HepG2 (cell line): ENCODE measurements around the gene KCNH1. TPM values are rescaled to one million over a fixed set of nuclear protein-coding genes. Genes with fewer than 3 reads are reported as not detected.

ENCODE experiments used
- ATAC-seq: fragments of 200-7000 bp; cut with Tn5 transposase; 3 replicates; pipeline ENCODE4 v1.9.1; 2020; ENCODE audit warnings: mild to moderate bottlenecking, moderate library complexity
- BruUV-seq: library from RNA; stranded (reverse); fragments of 400-500 nt; replicated peaks from 2 replicates; lab custom pipeline; 2021; lab: Mats Ljungman, UMichigan
- CTCF ChIA-PET: fragments of 300-600 bp; formaldehyde crosslinking; extraction: SDS; loops from one replicate; lab custom pipeline; 2021; ENCODE audit warnings: low total read pairs, inconsistent platforms, low intra/inter-chr PET ratio; lab: Yijun Ruan, JAX
- POLR2A ChIA-PET: fragments of 350-600 bp; sonication (Branson Sonifier 250); formaldehyde crosslinking; loops from one replicate; lab custom pipeline; 2020; ENCODE audit warnings: antibody characterized with exemption, inconsistent platforms; lab: Yijun Ruan, JAX
- DNase-seq: peaks from one replicate; pipeline ENCODE4 v3.0.0-alpha.2; 2015; ENCODE audit warnings: low spot score
- FAIRE-seq: peaks from 3 replicates; lab custom pipeline; 2011; peaks lifted over from hg19 to GRCh38; lab: Jason Lieb, UNC
- H2AFZ ChIP-seq: one replicate; pipeline ENCODE4 v1.6.1; 2011; ENCODE audit warnings: low read length, inconsistent platforms
- H3K27ac ChIP-seq: fragments of 300-600 bp; 3 replicates; pipeline ENCODE4 v1.8.0; 2011; ENCODE audit warnings: mixed run types, mild to moderate bottlenecking, mixed read lengths, low read length, inconsistent platforms; ENCODE audit not compliant: insufficient read depth; ENCODE audit errors: extremely low read length
- H3K27me3 ChIP-seq, 2 experiments: fragments of 200-600 bp in 1 of 2; 2 replicates in 1 of 2; 3 replicates in 1 of 2; pipeline versions ENCODE4 v1.6.0 to v1.8.0; 2011; ENCODE audit warnings: low read length in 2 of 2, mild to moderate bottlenecking in 2 of 2, moderate library complexity in 2 of 2, inconsistent platforms in 1 of 2; ENCODE audit not compliant: insufficient read depth in 2 of 2, control insufficient read depth in 1 of 2
- H3K36me3 ChIP-seq, 2 experiments: fragments of 200-600 bp in 1 of 2; replicated peaks in 1 of 2; 2 replicates in 1 of 2; 3 replicates in 1 of 2; pipeline versions ENCODE4 v1.5.1 to v1.8.0; 2011; ENCODE audit warnings: low read length in 2 of 2, inconsistent platforms in 1 of 2; ENCODE audit not compliant: insufficient read depth in 2 of 2, control insufficient read depth in 1 of 2
- H3K4me1 ChIP-seq: 2 replicates; pipeline ENCODE4 v1.5.1; 2012; ENCODE audit warnings: low read length, inconsistent platforms; ENCODE audit not compliant: insufficient read depth
- H3K4me2 ChIP-seq: 2 replicates; pipeline ENCODE4 v1.6.0; 2011; ENCODE audit warnings: low read depth, low read length, inconsistent platforms
- H3K4me3 ChIP-seq, 3 experiments: fragments of 200-600 bp in 1 of 3; sonication (generic), shearing (Covaris generic) in 1 of 3; replicated peaks in 1 of 3; 2 replicates each; pipeline ENCODE4 v1.5.1; 2011 to 2016; ENCODE audit warnings: low read length in 3 of 3, inconsistent platforms in 2 of 3, low read depth in 2 of 3, mild to moderate bottlenecking in 2 of 3, control low read depth in 1 of 3, mixed read lengths in 1 of 3; ENCODE audit not compliant: insufficient read depth in 1 of 3
- H3K79me2 ChIP-seq: one replicate; pipeline ENCODE4 v1.6.1; 2011; ENCODE audit warnings: low read length, inconsistent platforms; ENCODE audit not compliant: insufficient read depth
- H3K9ac ChIP-seq: 2 replicates; pipeline ENCODE4 v1.6.0; 2011; ENCODE audit warnings: mild to moderate bottlenecking, low read depth, low read length, inconsistent platforms; ENCODE audit not compliant: insufficient read depth
- H3K9me3 ChIP-seq: 2 replicates; pipeline ENCODE4 v1.5.1; 2012; ENCODE audit warnings: mild to moderate bottlenecking, low read length
- H4K20me1 ChIP-seq: 2 replicates; pipeline ENCODE4 v1.6.0; 2011; ENCODE audit warnings: inconsistent platforms, mild to moderate bottlenecking, low read length, moderate library complexity; ENCODE audit not compliant: insufficient read depth
- BRD4 ChIP-seq: sonication (generic); formaldehyde crosslinking; IDR thresholded peaks from 2 replicates; pipeline ENCODE4 v1.4.0; 2020; ENCODE audit warnings: missing genetic modification reagents
- CAMTA2 ChIP-seq: sonication (generic); formaldehyde crosslinking; IDR thresholded peaks from 2 replicates; pipeline ENCODE4 v1.4.0; 2020; ENCODE audit warnings: mild to moderate bottlenecking, missing genetic modification reagents, borderline replicate concordance
- CREB1 ChIP-seq, 2 experiments: fragments of 450-650 bp in 1 of 2; IDR thresholded peaks; 2 replicates each; pipeline ENCODE4 v1.6.1; 2016 to 2017; ENCODE audit warnings: control low read depth in 1 of 2, mild to moderate bottlenecking in 1 of 2, missing compliant biosample characterization in 1 of 2, missing genetic modification characterization in 1 of 2
- HNF4G ChIP-seq, 2 experiments: sonication (generic) in 1 of 2; formaldehyde crosslinking in 1 of 2; IDR thresholded peaks; 2 replicates each; pipeline versions ENCODE4 v1.4.0 to v1.6.1; 2011 to 2020; ENCODE audit warnings: borderline replicate concordance in 2 of 2, low read depth in 2 of 2, mild to moderate bottlenecking in 2 of 2, low read length in 1 of 2, missing genetic modification reagents in 1 of 2, moderate library complexity in 1 of 2
- MAFF ChIP-seq: IDR thresholded peaks from 2 replicates; pipeline ENCODE4 v1.6.1; 2011; ENCODE audit warnings: low read depth, low read length, improper control_type of control experiment
- MAFK ChIP-seq, 2 experiments: IDR thresholded peaks in 1 of 2; conservative IDR thresholded peaks in 1 of 2; 2 replicates each; pipeline ENCODE4 v1.6.1; 2011; ENCODE audit warnings: improper control_type of control experiment in 2 of 2, low read length in 2 of 2
- MBD4 ChIP-seq: IDR thresholded peaks from 2 replicates; pipeline ENCODE4 v1.6.1; 2012; ENCODE audit warnings: low read length, inconsistent platforms, borderline replicate concordance
- NFKBIZ ChIP-seq: IDR thresholded peaks from 2 replicates; pipeline ENCODE4 v1.6.1; 2018; ENCODE audit warnings: missing genetic modification reagents, missing compliant biosample characterization
- PITX1 ChIP-seq: sonication (generic); formaldehyde crosslinking; IDR thresholded peaks from 2 replicates; pipeline ENCODE4 v1.5.1; 2020; ENCODE audit warnings: mild to moderate bottlenecking, missing genetic modification reagents
- POGZ ChIP-seq: sonication (generic); formaldehyde crosslinking; IDR thresholded peaks from 2 replicates; pipeline ENCODE4 v1.4.0; 2020; ENCODE audit warnings: mild to moderate bottlenecking, missing genetic modification reagents
- SP1 ChIP-seq, 2 experiments: fragments of 450-650 bp in 1 of 2; sonication (generic) in 1 of 2; formaldehyde crosslinking in 1 of 2; IDR thresholded peaks; 2 replicates each; pipeline versions ENCODE4 v1.4.0 to v1.6.1; 2016 to 2020; ENCODE audit warnings: missing genetic modification reagents in 1 of 2
- ZNF292 ChIP-seq: sonication (generic); formaldehyde crosslinking; IDR thresholded peaks from 2 replicates; pipeline ENCODE4 v1.8.1; 2022; ENCODE audit warnings: mild to moderate bottlenecking, low read depth, missing genetic modification reagents, borderline replicate concordance
- ZNF33B ChIP-seq: sonication (generic); formaldehyde crosslinking; IDR thresholded peaks from 2 replicates; pipeline ENCODE4 v1.5.1; 2020; ENCODE audit warnings: mild to moderate bottlenecking, missing genetic modification reagents
- ZNF496 ChIP-seq: sonication (generic); formaldehyde crosslinking; IDR thresholded peaks from 2 replicates; pipeline ENCODE4 v1.8.1; 2023; ENCODE audit warnings: mild to moderate bottlenecking, moderate library complexity, missing genetic modification reagents; ENCODE audit not compliant: insufficient replicate concordance
- ZNF598 ChIP-seq: sonication (generic); formaldehyde crosslinking; IDR thresholded peaks from 2 replicates; pipeline ENCODE4 v1.5.1; 2020; ENCODE audit warnings: mild to moderate bottlenecking, missing genetic modification reagents, borderline replicate concordance
- ZNF678 ChIP-seq: sonication (generic); formaldehyde crosslinking; IDR thresholded peaks from 2 replicates; pipeline ENCODE4 v1.4.0; 2020; ENCODE audit warnings: mild to moderate bottlenecking, missing genetic modification reagents
- ZNF746 ChIP-seq: sonication (generic); formaldehyde crosslinking; IDR thresholded peaks from 2 replicates; pipeline ENCODE4 v1.8.0; 2022; ENCODE audit warnings: mild to moderate bottlenecking, missing genetic modification reagents
- ZNF83 ChIP-seq: sonication (generic); formaldehyde crosslinking; IDR thresholded peaks from 2 replicates; pipeline ENCODE4 v1.4.0; 2020; ENCODE audit warnings: missing genetic modification reagents, mild to moderate bottlenecking, borderline replicate concordance
- ZSCAN21 ChIP-seq: sonication (generic); formaldehyde crosslinking; IDR thresholded peaks from 2 replicates; pipeline ENCODE4 v1.8.0; 2022; ENCODE audit warnings: mild to moderate bottlenecking, missing genetic modification reagents, moderate library complexity, borderline replicate concordance
- ZSCAN25 ChIP-seq: sonication (generic); formaldehyde crosslinking; IDR thresholded peaks from 2 replicates; pipeline ENCODE4 v1.8.0; 2022; ENCODE audit warnings: mild to moderate bottlenecking, missing genetic modification reagents
- ZSCAN29 ChIP-seq: sonication (generic); formaldehyde crosslinking; conservative IDR thresholded peaks from 2 replicates; pipeline ENCODE4 v1.4.0; 2020; ENCODE audit warnings: mild to moderate bottlenecking, missing genetic modification reagents
- in situ Hi-C: cut with HindIII; loops from 2 replicates; pipeline ENCODE4 v1.10.0; 2017; ENCODE audit warnings: low pct_unique_long_range_greater_than_20kb; ENCODE audit not compliant: extremely low pct_ligation_motif_present
- intact Hi-C: fragments of 100-400 bp; cut with micrococcal nuclease; formaldehyde crosslinking; loops from one replicate; pipeline ENCODE4 v1.10.0; 2022; ENCODE audit not compliant: unreplicated experiment
- polyA plus RNA-seq, 8 experiments: library from polyadenylated mRNA; depleted of rRNA in 3 of 8; stranded (reverse) in 7 of 8; unstranded in 1 of 8; fragments of >200 nt; fragmentation: Illumina TruSeq in 4 of 8; extraction: Trizol in 4 of 8; gene quantifications; 2 replicates each; pipeline versions ENCODE4 v1.2.1 to v1.2.3, GENCODE V29; 2011 to 2016; ENCODE audit warnings: low read depth in 4 of 8, missing spikeins in 1 of 8, mixed read lengths in 1 of 8; ENCODE audit not compliant: insufficient read depth in 1 of 8
- total RNA-seq, 5 experiments: library from RNA; depleted of rRNA; stranded (reverse); fragments of >200 nt; fragmentation: Illumina TruSeq; extraction: Trizol; gene quantifications; 2 replicates each; pipeline ENCODE4 v1.2.3, GENCODE V29; 2016; ENCODE audit warnings: low read depth in 1 of 5
- TF ChIP-seq, protein P1 (sequence below): sonication (generic); formaldehyde crosslinking; conservative IDR thresholded peaks from 2 replicates; pipeline ENCODE4 v1.5.0; 2020; ENCODE audit warnings: missing genetic modification reagents
- TF ChIP-seq, protein P2 (sequence below): conservative IDR thresholded peaks from 2 replicates; pipeline ENCODE4 v1.6.1; 2018; ENCODE audit warnings: missing genetic modification reagents

Gene KCNH1
- total and polyA plus RNA-seq, 2 of the 13 experiments (the other 11 are each of a cell fraction or from before 2014, with no cell fraction given), result not detected

GRCh38 chr1:210878564-210878963 lies 255.4 kb downstream of the KCNH1 start:
- CTCF ChIA-PET, result no interaction called here
- ATAC-seq, result no peak

GRCh38 chr1:210876275-210876674 lies 257.7 kb downstream of the KCNH1 start:
- intact Hi-C loops (no loop called here), in situ Hi-C loops (no loop called here)
- POLR2A ChIA-PET, result no interaction called here
- FAIRE-seq, result no peak
- ATAC-seq, result no peak
- no TSS peak for BruUV-seq
- Histone ChIP-seq H3K27ac (no peak overlapping the region), H3K79me2 (no peaks in the 10 kb centered on the region), H3K4me2 (no peak overlapping the region), H3K36me3 (no peaks in the 10 kb centered on the region), H3K9ac (no peak overlapping the region), H2AFZ (no peak overlapping the region), H3K4me1 (no peaks in the 10 kb centered on the region), H3K9me3 (no peaks in the 10 kb centered on the region), H4K20me1 (no peaks in the 10 kb centered on the region), H3K4me3 (no peak overlapping the region), H3K27me3 (no peaks in the 10 kb centered on the region; a peak in 1 of 5 replicates)
- DNase-seq, result no peak
- CTCF ChIA-PET, result no interaction called here
- no peak for TF ChIP-seq ZSCAN29 (CRISPR knock-in tag)
- no peak for TF ChIP-seq POGZ
- no peak for TF ChIP-seq ZNF496 (CRISPR knock-in tag)
- TF ChIP-seq ZNF746 (CRISPR knock-in tag), result no peak
- TF ChIP-seq MBD4, result no peak
- TF ChIP-seq CAMTA2, result no peak
- no peak for TF ChIP-seq ZNF83 (CRISPR knock-in tag)
- no peak for TF ChIP-seq ZNF598 (CRISPR knock-in tag)
- no peak for TF ChIP-seq ZSCAN21
- no peak for TF ChIP-seq PITX1 (CRISPR knock-in tag)
- TF ChIP-seq CREB1 (IDR thresholded peaks at IDR 0.05), result no peak
- no peak for TF ChIP-seq CREB1 (CRISPR knock-in tag; IDR thresholded peaks at IDR 0.05)
- TF ChIP-seq, protein P1, sequence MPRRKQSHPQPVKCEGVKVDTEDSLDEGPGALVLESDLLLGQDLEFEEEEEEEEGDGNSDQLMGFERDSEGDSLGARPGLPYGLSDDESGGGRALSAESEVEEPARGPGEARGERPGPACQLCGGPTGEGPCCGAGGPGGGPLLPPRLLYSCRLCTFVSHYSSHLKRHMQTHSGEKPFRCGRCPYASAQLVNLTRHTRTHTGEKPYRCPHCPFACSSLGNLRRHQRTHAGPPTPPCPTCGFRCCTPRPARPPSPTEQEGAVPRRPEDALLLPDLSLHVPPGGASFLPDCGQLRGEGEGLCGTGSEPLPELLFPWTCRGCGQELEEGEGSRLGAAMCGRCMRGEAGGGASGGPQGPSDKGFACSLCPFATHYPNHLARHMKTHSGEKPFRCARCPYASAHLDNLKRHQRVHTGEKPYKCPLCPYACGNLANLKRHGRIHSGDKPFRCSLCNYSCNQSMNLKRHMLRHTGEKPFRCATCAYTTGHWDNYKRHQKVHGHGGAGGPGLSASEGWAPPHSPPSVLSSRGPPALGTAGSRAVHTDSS, result no peak

More at GRCh38 chr1:210878564-210878963, 255.4 kb downstream of the KCNH1 start:
- POLR2A ChIA-PET, result no interaction called here
- H3K79me2 ChIP-seq, result no peaks in the 10 kb centered on the region
- in situ Hi-C loops, result no loop called here
- no peak overlapping the region for H2AFZ ChIP-seq
- H3K4me1 ChIP-seq, result no peaks in the 10 kb centered on the region
- DNase-seq, result no peak
- H3K27ac ChIP-seq, result no peak overlapping the region
- H3K4me3 ChIP-seq, result no peak overlapping the region
- no peak overlapping the region for H3K4me2 ChIP-seq
- H4K20me1 ChIP-seq, result no peaks in the 10 kb centered on the region
- TF ChIP-seq SP1 (IDR thresholded peaks at IDR 0.05) (no peak), SP1 (CRISPR knock-in tag; IDR thresholded peaks at IDR 0.05) (no peak), MAFK (conservative IDR thresholded peaks at IDR 0.05 in 1 of 2, IDR thresholded peaks at IDR 0.05 in 1 of 2; ENCODE audit: low read length in 2 of 2) (peak; percentile 52 to 82; a peak in 3 of 4 replicates), BRD4 (no peak), MAFF (peak; percentile 69; the same call in 1 of the 2 replicates), ZNF33B (CRISPR knock-in tag) (no peak), ZNF292 (CRISPR knock-in tag) (no peak), HNF4G (IDR thresholded peaks at IDR 0.05; ENCODE audit: borderline replicate concordance, low read depth, low read length) (no peak), HNF4G (CRISPR knock-in tag; IDR thresholded peaks at IDR 0.05; ENCODE audit: borderline replicate concordance, low read depth) (no peak), NFKBIZ (CRISPR knock-in tag) (no peak), ZNF678 (CRISPR knock-in tag) (no peak), ZSCAN25 (no peak)
- TF ChIP-seq, protein P2, sequence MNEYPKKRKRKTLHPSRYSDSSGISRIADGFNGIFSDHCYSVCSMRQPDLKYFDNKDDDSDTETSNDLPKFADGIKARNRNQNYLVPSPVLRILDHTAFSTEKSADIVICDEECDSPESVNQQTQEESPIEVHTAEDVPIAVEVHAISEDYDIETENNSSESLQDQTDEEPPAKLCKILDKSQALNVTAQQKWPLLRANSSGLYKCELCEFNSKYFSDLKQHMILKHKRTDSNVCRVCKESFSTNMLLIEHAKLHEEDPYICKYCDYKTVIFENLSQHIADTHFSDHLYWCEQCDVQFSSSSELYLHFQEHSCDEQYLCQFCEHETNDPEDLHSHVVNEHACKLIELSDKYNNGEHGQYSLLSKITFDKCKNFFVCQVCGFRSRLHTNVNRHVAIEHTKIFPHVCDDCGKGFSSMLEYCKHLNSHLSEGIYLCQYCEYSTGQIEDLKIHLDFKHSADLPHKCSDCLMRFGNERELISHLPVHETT (CRISPR knock-in tag), result no peak
- no TSS peak for BruUV-seq
- H3K27me3 ChIP-seq, result no peaks in the 10 kb centered on the region; a peak in 1 of 5 replicates
- no peak for FAIRE-seq
- intact Hi-C loops, result no loop called here
- no peak overlapping the region for H3K9ac ChIP-seq
- no peaks in the 10 kb centered on the region for H3K9me3 ChIP-seq
- no peaks in the 10 kb centered on the region for H3K36me3 ChIP-seq
